ENCODE results near the gene IRF2BP1. TPM values are rescaled to one million over a fixed set of nuclear protein-coding genes. Genes with fewer than 3 reads are reported as not detected.

The IRF2BP1 gene
- total RNA-seq, 1 donor from 2014 or later, result 17.5 TPM

DNA sequence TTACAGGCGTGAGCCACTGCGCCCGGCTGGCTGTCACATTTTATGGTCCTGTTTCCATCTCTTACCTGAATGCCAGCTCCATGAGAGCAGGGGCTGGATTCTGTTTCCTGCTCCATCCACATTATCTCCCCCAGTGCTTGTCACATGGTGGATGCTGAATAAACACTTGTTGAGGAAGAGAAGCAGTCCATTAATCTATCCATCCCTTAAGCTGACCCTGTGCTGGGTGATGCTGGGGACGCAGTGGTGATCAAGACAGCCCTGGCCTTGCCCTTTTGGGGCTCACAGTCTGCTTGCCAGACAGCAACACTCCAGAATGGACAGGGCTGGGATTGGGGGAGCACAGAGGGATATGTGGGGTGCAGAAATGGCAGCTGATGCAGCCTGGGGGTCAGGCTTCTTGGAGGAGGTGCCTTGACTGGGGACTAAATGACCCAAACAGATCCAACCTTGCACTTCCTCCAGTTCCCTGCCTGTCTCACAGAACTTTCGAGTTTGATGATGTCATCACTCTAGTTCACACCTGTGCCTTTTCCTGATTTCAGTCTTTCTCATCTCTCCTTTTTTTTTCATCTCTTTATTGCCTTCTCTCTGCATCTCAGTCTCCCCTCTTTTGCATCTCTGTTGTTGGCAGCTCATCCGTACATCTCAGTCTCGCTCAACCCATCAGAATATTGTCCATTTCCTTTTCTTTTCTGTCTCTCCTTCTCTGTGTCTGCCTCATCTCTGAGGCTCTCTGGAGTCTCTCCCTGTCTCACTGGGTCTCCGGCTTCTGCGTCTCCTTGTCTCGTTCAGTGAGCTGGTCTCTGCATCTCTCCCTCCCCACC lies 4.6 kb downstream of the IRF2BP1 start:
- intact Hi-C loops (cut with micrococcal nuclease), result loop anchor here (10.0 kb wide), 1 partner anchor 464 kb away; the partner anchor contains the start of gene PPP5C
- peaks cover 10% of the 10 kb centered on the region for H3K36me3 Mint-ChIP-seq (ENCODE audit: low read depth)
- H3K4me1 Mint-ChIP-seq, result peaks cover 30% of the 10 kb centered on the region
- H3K27me3 Mint-ChIP-seq, result peaks cover 16% of the 10 kb centered on the region
- H3K9me3 Mint-ChIP-seq, result no peaks in the 10 kb centered on the region
- no peak overlapping the region for H3K4me3 Mint-ChIP-seq
- TF ChIP-seq, protein P1, sequence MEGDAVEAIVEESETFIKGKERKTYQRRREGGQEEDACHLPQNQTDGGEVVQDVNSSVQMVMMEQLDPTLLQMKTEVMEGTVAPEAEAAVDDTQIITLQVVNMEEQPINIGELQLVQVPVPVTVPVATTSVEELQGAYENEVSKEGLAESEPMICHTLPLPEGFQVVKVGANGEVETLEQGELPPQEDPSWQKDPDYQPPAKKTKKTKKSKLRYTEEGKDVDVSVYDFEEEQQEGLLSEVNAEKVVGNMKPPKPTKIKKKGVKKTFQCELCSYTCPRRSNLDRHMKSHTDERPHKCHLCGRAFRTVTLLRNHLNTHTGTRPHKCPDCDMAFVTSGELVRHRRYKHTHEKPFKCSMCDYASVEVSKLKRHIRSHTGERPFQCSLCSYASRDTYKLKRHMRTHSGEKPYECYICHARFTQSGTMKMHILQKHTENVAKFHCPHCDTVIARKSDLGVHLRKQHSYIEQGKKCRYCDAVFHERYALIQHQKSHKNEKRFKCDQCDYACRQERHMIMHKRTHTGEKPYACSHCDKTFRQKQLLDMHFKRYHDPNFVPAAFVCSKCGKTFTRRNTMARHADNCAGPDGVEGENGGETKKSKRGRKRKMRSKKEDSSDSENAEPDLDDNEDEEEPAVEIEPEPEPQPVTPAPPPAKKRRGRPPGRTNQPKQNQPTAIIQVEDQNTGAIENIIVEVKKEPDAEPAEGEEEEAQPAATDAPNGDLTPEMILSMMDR (IDR thresholded peaks at IDR 0.05), result no peak
- ChIA-PET POLR2A (interaction anchor here (1.3 to 1.5 kb wide), 2 partner anchors 17 to 18 kb away, joined by 3 to 11 read pairs; partner anchors contain the start of genes FOXA3 and SYMPK), CTCF (interaction anchor here (0.9 to 2.2 kb wide), 3 partner anchors 17 to 64 kb away, joined by 3 to 16 read pairs (median 4); partner anchors contain the start of genes FOXA3 and SYMPK)
- no peak overlapping the region for H3K27ac Mint-ChIP-seq
- ATAC-seq (ENCODE audit: low read depth) (no peak), DNase-seq (no peak)

DNA sequence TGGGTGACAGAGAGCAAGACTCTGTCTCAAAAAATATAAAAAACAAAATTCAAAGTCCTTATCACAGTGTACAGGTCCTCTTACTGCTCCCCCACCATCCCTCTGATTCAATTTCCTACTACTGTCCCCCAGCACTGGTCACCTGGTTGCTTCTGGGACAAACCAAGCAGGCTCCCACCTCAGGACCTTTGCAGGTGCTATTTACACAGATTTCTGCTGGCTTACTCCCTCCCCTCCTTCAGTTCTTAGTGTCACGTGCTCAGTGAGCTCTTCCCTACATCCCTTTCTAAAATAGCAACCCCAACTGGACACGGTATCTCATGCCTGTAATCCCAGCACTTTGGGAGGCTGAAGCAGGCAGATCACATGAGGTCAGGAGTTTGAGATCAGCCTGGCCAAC lies 6.0 kb downstream of the IRF2BP1 start:
- Mint-ChIP-seq H3K4me3 (no peak overlapping the region), H3K27me3 (peaks cover 27% of the 10 kb centered on the region), H3K4me1 (peaks cover 28% of the 10 kb centered on the region), H3K27ac (no peak overlapping the region), H3K36me3 (ENCODE audit: low read depth) (peaks cover 6% of the 10 kb centered on the region), H3K9me3 (no peaks in the 10 kb centered on the region)
- ATAC-seq (ENCODE audit: low read depth) (no peak), DNase-seq (no peak)
- POLR2A ChIA-PET, result interaction anchor here (0.6 to 1.3 kb wide), 2 partner anchors 16 to 17 kb away, joined by 3 read pairs; partner anchors contain the start of genes FOXA3 and SYMPK
- TF ChIP-seq, protein P1 (IDR thresholded peaks at IDR 0.05), result no peak
- intact Hi-C loops (cut with micrococcal nuclease), result loop anchor here (10.0 kb wide), 1 partner anchor 465 kb away; the partner anchor contains the start of gene PPP5C
- CTCF ChIA-PET, result no interaction called here

DNA sequence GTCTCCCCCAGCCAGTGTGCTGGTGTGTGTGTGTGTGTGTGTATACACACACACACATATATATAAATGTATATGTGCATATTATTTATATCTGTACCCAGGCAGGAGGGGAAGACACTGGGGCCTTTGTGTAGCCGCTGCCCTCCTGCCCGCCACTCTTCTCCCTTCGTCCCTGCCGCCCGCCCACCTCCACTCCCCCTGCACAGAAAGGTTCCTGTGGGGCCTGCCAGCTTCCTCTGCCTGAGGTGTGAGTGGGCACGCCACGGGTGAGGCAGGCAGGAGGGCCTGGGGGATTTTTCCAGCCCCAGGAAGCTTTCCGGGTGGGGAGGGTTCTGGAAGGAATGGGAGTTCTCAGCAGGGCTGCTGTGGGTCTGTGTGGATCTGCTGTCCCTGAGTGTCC lies 6.9 kb downstream of the IRF2BP1 start:
- H3K4me1 Mint-ChIP-seq, result peaks cover 24% of the 10 kb centered on the region
- ChIA-PET POLR2A (no interaction called here), CTCF (no interaction called here)
- no peak overlapping the region for H3K4me3 Mint-ChIP-seq
- H3K27me3 Mint-ChIP-seq, result peaks cover 28% of the 10 kb centered on the region
- H3K36me3 Mint-ChIP-seq (ENCODE audit: low read depth), result peaks cover 6% of the 10 kb centered on the region
- DNase-seq (no peak), ATAC-seq (ENCODE audit: low read depth) (no peak)
- TF ChIP-seq, protein P1 (IDR thresholded peaks at IDR 0.05), result no peak
- H3K9me3 Mint-ChIP-seq, result no peaks in the 10 kb centered on the region
- intact Hi-C loops (cut with micrococcal nuclease), result no loop called here
- no peak overlapping the region for H3K27ac Mint-ChIP-seq

DNA sequence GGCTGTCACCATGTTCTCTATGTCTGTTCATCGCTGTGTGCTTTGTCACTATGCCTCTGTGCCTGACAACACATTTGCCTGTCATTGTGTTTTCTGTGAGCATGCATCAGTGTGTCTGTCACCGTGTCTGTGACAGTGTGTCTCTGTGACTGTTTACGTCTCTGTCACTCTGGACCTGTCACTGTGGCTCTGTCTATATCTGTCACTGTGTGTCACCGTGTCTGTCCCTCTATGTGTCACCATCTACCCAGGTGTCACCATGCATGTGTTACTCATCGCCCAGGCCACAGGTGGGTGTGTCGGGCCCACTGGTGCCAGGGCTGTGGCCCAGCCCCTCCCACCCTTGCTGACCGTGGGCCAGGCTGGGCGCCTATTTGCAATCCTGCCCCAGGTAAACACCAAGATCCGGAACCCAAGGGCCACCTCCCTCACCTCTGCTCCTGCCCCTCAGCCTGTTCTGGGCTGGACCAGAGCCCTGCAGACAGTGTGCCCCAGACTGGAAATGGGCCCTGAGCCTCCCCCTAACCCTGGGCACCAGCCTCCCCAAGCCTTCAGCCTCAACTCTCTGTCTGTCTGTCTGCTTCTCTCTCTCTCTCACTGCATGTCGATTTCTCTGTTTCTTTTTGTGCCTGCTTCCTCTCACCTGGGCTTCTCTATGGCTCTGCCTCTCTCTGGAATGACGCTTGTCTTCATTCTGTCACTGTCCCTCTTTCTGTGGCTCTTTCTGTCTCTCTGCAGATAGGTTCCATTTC lies 7.7 kb downstream of the IRF2BP1 start:
- Mint-ChIP-seq H3K4me3 (no peak overlapping the region), H3K27ac (no peak overlapping the region), H3K27me3 (peaks cover 34% of the 10 kb centered on the region), H3K4me1 (peaks cover 16% of the 10 kb centered on the region), H3K9me3 (no peaks in the 10 kb centered on the region), H3K36me3 (ENCODE audit: low read depth) (peaks cover 2% of the 10 kb centered on the region)
- intact Hi-C loops (cut with micrococcal nuclease), result no loop called here
- DNase-seq (no peak), ATAC-seq (ENCODE audit: low read depth) (no peak)
- TF ChIP-seq, protein P1 (IDR thresholded peaks at IDR 0.05), result no peak
- ChIA-PET CTCF (no interaction called here), POLR2A (no interaction called here)
